NCI-H1436 (cell line): ENCODE measurements around the gene SOS1.
A peak's percentile ranks its signal among the peaks of the same experiment; 100 is the strongest.
"Not testable (repeated sequence)": the region's sequence is repeated elsewhere in the genome, so short reads cannot be mapped to it uniquely, and the experiment has no call there.

Experiments used
- DNase-seq: peaks from one replicate; lab custom pipeline; 2025; lab: John Stamatoyannopoulos, UW

Gene SOS1

DNA sequence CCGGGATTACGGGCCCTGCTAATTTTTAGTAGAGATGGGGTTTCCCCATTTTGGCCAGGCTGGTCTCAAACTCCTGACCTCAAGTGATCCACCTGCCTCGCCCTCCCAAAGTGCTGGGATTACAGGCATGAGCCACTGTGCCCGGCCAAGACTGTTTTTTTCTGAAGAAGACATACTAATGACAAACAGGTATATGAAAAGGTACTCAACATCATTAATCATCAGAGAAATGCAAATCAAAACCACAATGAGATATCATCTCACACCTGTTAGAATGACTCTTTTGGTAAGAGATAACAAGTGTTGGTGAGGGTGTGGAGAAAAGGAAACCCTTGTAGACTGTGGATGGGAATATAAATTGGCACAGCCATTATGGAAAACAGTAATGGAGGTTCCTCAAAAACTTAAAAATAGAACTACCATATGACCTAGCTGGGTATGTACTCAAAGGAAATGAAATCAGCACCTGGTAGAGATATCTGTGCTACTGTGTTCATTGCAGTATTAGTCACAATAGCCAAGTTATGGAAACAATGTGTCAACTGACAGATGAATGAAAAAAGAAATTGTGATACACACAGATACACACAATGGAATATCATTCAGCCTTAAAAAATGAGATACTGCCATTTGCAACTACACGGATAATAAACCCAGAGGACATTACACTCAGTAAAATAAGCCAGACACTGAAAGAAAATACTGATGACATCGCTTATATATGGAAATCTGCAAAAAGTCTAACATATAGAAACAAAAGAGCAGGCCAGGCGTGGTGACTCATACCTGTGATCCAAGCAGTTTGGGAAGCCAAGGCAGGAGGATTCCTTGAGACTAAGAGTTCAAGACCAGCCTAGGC is 20.8 kb downstream of the SOS1 start:
- no peak for DNase-seq

GRCh38 chr2:39099310-39099869 is 21.5 kb downstream of the SOS1 start:
- no peak for DNase-seq

DNA sequence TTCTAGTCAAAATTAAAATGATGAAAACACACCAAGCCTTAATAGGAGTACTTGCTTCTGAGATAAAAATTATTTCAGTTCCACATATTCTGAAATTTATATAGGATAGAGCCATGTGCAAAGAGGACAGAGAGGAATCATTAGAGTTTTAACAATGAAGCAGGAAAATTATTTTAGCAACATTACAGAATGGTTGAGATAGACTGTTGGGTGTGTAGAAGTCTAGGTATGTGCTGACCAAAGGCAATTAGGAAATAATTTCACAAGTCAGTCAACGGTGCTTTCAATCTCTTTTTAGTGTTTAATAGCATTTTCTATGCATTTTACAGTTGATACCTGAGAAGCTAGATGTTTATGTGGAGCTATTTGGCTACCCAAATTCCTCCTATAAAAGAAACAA is 25.2 kb downstream of the SOS1 start:
- DNase-seq: no peak

DNA sequence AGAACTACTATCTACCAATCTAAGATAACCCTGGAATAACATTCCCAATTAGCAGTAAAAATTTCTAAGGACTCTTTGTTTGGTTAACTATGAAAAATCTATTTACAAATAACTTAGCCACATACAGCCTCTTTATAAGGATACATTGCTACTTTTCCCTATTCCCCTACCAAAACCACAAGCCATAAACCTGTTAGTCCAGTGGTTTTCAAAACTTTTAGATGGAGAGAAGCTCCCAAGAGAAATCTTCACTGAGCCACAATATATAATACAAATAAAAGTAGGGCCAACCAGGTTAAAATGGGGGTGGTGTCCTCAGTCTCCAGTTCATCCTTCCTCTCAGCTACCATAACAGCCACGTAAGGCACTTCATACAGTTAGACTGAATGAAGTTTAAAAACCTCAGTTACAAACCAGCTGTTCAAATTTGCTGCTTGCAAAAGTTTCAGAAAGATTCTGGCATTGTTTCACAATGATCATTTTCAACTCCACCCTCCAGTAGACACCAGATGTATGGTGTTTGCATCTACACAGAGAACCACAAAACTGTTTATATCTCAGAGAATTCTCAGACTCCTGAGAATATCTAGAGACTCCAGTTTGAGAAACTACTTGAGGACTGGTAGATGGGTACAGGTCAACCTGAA is 26.0 kb downstream of the SOS1 start:
- DNase-seq: no peak

DNA sequence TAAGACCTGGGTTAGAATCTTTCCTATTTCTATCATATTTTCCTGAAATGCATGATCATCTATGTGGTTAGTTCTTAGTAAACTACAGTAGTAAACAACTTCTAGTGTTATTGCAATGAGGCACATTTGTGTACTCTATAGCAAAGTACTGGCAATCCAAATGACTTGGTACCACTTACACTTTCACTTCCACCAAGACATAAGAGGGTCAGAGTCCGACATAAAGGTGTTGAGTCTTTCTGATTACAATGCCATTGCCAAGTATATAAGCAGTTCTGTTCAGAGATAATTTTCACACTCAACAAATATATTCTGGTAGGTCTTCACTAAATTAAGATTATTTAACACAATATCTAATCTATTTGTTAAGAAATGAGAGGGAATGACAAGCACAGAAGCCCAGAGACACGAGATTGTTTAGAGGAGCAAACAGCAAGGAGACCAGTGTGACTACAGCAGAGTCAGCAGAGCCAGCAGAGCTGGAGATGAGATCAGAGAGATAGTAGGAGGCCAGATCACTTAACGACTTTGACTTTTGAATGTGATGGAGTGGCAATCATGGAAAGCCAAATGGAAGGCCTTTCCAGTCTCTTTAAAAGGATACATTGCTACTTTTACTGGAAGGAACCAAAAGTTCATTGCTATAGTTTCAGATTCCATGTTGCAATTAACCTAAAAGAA is 27.5 kb downstream of the SOS1 start:
- no peak for DNase-seq

- DNase-seq: no peak
Observed at GRCh38 chr2:39091543-39091942, 29.3 kb downstream of the SOS1 start.

DNA sequence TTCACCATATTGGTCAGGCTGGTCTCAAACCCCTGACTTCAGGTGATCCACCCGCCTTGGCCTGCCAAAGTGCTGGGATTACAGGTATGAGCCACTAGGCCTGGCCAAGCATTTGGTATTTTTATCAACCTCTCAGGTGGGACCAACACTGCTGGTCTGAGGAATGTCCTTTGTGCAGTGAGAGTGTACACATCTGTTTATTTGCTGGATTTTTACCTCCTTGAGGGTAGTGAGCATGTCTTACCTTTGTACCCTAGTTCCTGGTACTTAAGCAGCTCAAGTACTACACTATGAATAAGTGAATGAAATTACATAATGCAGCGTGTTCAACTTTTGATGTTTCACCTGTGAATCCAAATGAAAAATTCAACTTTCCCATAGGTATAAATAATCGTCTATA is 29.8 kb downstream of the SOS1 start:
- no peak for DNase-seq

- no peak for DNase-seq
Observed at GRCh38 chr2:39080152-39080551, 40.7 kb downstream of the SOS1 start.

DNA sequence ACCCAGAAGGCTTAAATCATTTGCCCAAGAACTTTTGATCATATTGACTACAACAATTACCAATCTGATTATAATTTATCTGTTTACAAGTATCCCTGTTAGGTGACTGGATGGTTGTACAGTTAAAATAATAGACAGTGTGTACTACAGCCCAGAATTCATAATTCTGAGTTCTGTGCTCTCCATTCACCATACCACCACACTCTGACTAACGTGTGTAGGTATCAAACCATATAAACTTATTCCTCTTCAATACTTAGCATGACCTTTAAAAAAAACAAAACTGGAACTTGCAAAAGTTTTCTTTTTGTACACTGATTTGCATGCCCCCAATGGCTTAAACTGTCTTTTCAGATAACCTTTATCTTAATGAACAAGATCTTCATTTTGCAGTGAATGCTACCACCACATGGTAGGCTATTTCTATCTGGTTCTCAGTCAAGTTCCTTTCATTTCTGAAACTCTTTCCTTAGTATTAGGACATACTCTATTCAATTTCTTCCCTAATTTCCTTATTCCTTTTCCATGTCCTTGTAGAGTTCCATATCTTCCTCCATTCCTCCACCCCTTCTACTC is 50.9 kb downstream of the SOS1 start:
- no peak for DNase-seq

- DNase-seq: no peak
Observed at GRCh38 chr2:39069136-39069515, 51.7 kb downstream of the SOS1 start.

DNA sequence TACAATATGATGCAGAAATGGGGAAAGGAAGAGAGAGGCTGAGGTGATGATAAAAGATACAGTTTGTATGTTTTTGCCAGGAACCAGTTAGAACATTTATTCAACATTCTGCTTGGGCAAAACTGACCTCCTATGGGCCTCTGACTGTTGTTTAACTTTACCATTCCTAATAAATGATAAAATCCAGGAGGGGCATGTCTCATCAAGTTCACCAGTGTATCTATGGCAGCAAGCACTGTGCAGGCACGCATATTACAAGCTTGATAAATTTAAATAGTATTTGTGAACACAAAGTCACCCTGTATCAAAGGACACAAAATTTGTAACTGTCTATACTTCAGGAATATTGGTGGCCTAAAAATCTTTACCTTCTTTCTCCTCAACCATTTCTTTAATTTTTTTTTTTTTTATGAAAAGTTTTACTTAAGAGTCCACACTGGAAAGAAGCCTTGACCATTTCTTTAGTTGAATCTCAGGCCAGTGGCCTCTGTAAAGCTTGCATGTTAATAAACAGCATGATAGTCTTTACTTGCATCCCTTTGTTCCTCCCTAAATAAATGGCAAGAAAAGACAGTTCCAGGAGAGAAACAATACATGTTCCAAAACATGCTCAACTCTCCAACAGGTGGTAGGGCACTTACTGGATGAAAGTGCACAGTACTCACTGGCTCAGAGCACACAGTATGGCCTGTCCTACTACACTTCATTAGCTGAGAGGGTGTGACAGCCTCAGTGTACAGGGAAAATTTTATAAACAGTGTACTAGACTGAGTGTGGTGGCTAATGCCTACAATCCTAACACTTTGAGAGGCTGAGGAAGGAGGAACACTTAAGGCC is 52.3 kb downstream of the SOS1 start:
- no peak for DNase-seq

- DNase-seq: no peak
Observed at GRCh38 chr2:39065616-39066015, 55.2 kb downstream of the SOS1 start.

DNA sequence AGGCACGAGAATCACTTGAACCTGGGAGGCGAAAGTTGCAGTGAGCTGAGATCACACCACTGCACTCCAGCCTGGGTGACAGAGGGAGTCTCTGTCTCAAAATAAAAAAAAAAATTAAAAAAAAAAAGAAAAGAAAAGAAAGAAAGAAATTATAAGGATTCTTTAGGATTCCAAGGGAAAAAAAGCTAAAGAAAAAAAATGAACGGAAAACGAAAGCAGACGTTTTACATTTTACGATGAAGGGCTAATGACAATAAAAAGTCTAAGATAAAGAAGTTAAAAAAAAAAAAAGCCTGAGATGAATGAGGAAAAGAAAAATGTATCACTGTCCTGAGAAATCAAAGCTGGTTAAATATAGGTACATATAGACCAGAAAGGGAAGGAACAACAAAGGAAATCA is 58.5 kb downstream of the SOS1 start:
- DNase-seq: no peak

DNA sequence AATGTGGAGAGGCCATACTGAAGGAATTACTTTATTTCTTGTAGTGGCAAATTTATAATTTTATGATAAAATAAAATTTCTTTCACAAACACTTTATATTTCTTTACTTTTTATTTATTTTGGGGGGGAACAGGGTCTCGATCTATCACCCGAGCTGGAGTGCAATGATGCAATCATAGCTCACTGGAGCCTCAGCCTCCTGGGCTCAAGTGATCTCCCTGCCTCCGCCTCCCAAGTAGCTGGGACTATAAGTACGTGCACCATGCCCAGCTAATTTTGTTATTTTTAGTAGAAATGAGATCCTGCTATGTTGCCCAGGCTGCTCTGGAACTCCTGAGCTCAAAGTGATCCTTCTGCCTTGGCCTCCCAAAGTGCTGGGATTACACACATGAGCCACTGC is 59.6 kb downstream of the SOS1 start:
- no peak for DNase-seq

- DNase-seq: peak; percentile 55
Observed at GRCh38 chr2:39059366-39059952, 61.4 kb downstream of the SOS1 start.

DNA sequence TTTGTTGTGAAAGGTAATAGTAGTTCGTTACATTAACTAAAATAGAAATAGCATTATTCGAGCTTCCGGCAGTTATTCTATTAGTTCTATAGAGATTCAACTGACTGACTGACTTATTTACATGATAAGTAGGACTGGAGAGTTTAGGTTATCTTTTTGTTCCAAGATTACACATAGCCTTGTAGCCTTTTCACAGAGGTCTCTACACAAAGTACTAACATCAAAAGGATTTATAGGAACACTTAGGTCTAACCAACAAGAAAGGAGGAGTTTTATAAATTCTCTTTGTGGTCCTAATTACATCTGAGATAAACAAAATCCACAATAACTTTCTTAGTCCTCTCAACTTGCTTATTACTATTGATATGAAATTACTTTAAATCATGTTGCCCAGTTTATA is 62.8 kb downstream of the SOS1 start:
- DNase-seq: no peak

DNA sequence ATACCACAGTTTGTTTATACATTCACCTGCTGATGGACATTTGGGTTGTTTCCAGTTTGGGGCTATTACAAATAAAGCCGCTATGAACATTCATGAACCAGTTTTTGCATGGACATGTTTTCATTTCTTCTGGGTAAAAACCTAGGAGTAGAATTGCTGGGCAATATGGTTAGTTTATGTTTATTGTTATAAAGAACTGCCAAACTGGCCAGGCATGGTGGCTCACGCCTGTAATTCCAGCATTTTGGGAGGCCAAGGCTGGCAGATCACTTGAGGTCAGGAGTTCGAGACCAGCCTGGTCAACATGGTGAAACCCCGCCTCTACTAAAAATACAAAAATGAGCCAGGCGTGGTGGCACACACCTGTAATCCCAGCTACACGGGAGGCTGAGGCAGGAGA is 68.2 kb downstream of the SOS1 start:
- not testable (repeated sequence) for DNase-seq

- no peak for DNase-seq
Observed at GRCh38 chr2:39050109-39050508, 70.7 kb downstream of the SOS1 start.

DNA sequence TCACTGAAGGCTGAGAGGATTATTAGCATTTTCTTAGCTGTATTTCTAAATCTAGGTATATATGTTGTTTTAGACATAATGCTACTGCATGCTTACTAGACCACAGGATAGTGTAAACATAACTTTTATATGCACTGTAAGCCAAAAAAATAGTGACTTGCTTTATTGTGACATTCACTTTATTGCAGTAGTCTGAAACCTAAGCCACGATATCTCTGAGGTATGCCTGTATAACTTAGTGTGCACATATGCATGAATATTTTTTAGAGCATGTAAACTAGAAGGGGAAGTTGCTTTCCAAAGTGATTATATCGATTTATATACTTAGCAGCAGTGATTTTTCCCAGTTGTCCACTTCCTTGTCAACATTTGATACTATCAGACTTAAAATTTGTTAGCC is 81.8 kb downstream of the SOS1 start:
- no peak for DNase-seq

- DNase-seq: no peak
Observed at GRCh38 chr2:39033980-39034379, 86.9 kb downstream of the SOS1 start.

- peak; percentile 56 for DNase-seq
Observed at GRCh38 chr2:39027421-39027820, 93.4 kb downstream of the SOS1 start.
